GM18511 (cell line): ENCODE data around the gene CDYL.

Experiments
- ATAC-seq: cut with Tn5 transposase; IDR thresholded peaks from one replicate; pipeline ENCODE4 v1.9.1; 2021; ENCODE audit warnings: mild to moderate bottlenecking, moderate library complexity; ENCODE audit not compliant: unreplicated experiment

The CDYL gene

GRCh38 chr6:4953440-4953839 is 177.2 kb downstream of the CDYL start:
- ATAC-seq = no peak

GRCh38 chr6:4956625-4957024 is 180.4 kb downstream of the CDYL start:
- ATAC-seq = no peak

GRCh38 chr6:4957521-4958231 is 181.5 kb downstream of the CDYL start:
- no peak for ATAC-seq

- ATAC-seq = no peak
These were observed 182.4 kb downstream of the CDYL start for GRCh38 chr6:4958624-4959023.

GRCh38 chr6:4961322-4962168 is 185.3 kb downstream of the CDYL start:
- ATAC-seq = no peak

GRCh38 chr6:4962905-4963304 is 186.7 kb downstream of the CDYL start:
- ATAC-seq = no peak

GRCh38 chr6:4964675-4965561 is 188.7 kb downstream of the CDYL start:
- no peak for ATAC-seq

GRCh38 chr6:4965562-4966389 is 189.6 kb downstream of the CDYL start:
- no peak for ATAC-seq

- no peak for ATAC-seq
These were observed 191.3 kb downstream of the CDYL start for GRCh38 chr6:4967301-4968030.

- no peak for ATAC-seq
These were observed 193.5 kb downstream of the CDYL start for GRCh38 chr6:4969609-4970285.

GRCh38 chr6:4970739-4971395 is 194.7 kb downstream of the CDYL start:
- no peak for ATAC-seq

GRCh38 chr6:4971851-4972250 is 195.6 kb downstream of the CDYL start:
- no peak for ATAC-seq

- no peak for ATAC-seq
These were observed 196.2 kb downstream of the CDYL start for GRCh38 chr6:4972438-4972837.

- no peak for ATAC-seq
These were observed 197.2 kb downstream of the CDYL start for GRCh38 chr6:4973415-4973814.

- no peak for ATAC-seq
These were observed 198.0 kb downstream of the CDYL start for GRCh38 chr6:4973982-4974745.

GRCh38 chr6:4974962-4975361 is 198.8 kb downstream of the CDYL start:
- ATAC-seq = no peak

- ATAC-seq = no peak
These were observed 199.3 kb downstream of the CDYL start for GRCh38 chr6:4975506-4975905.

- ATAC-seq = no peak
These were observed 201.3 kb downstream of the CDYL start for GRCh38 chr6:4977468-4977867.
